Astrocyte of the spinal cord (primary cell): ENCODE data around the gene PML.
"Not testable (repeated sequence)": the region's sequence is repeated elsewhere in the genome, so short reads cannot be mapped to it uniquely, and the experiment has no call there.

ENCODE experiments used
- DNase-seq: peaks from one replicate; pipeline ENCODE4 v3.0.0; 2011; ENCODE audit warnings: low read depth, low spot score
- H3K4me3 ChIP-seq: 2 replicates; pipeline ENCODE4 v1.5.1; 2011; ENCODE audit warnings: low read depth, mild to moderate bottlenecking, low read length, moderate library complexity
- CTCF ChIP-seq: IDR thresholded peaks from 2 replicates; pipeline ENCODE4 v1.5.1; 2012; ENCODE audit warnings: low read depth, mild to moderate bottlenecking, low read length, inconsistent platforms
- in situ Hi-C: cut with HindIII; loops from 2 replicates; pipeline ENCODE4 v1.10.0; 2017; ENCODE audit warnings: low sequenced_read_pairs

PML gene

DNA sequence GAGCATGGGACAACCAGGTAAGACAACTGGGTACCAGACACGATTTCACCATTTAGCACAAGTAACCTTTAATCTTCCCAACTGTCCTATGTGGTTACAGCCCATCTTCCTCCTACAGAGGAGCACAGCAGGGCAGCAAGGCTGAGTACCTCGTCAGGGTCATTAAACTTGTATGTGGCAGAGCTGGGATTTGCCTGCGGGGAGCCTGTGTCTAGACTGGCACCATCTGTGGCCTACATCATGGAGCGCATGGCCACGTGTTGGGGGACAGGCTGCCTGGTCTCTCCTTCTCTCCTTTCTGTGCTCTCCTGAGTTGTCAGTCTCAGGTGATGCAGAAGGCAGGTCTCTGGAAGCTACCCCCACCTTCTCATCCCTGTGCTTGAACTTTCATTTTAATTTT, 55.6 kb downstream of the PML start:
- H3K4me3 ChIP-seq, result no peak overlapping the region
- TF ChIP-seq CTCF, result no peak
- in situ Hi-C loops, result no loop called here
- DNase-seq, result no peak

GRCh38 chr15:74050556-74051234, 56.2 kb downstream of the PML start:
- in situ Hi-C loops, result no loop called here
- DNase-seq, result no peak
- no peak for TF ChIP-seq CTCF
- H3K4me3 ChIP-seq, result no peak overlapping the region

DNA sequence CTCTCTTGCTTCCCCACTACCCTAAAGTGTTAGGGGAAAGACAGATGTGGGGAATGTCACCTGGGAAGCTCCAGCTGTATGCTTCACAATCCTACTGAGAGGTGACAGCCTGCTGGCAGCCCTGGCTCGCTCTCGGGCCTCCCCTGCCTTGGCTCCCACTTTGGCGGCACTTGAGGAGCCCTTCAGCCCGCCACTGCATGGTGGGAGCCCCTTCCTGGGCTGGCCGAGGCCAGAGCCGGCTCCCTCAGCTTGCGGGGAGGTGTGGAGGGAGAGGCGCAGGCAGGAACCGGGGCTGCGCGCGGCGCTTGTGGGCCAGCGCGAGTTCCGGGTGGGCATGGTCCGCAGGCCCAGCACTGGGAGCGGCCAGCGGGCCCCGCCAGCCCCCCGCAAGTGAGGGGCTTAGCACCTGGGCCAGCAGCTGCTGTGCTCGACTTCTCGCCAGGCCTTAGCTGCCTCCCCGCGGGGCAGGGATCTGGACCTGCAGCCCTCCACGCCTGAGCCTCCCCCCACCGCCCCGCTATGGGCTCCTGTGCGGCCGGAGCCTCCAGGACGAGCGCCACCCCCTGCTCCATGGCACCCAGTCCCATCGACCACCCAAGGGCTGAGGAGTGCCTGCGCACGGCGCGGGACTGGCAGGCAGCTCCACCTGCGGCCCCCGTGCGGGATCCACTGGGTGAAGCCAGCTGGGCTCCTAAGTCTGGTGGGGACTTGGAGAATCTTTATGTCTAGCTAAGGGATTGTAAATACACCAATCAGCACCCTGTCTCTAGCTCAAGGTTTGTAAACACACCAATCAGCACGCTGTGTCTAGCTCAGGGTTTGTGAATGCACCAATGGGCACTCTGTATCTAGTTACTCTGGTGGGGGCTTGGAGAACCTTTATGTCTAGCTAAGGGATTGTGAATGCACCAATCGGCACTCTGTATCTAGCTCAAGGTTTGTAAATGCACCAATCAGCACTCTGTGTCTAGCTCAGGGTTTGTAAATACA, 58.0 kb downstream of the PML start:
- in situ Hi-C loops, DNase-seq, H3K4me3 ChIP-seq: not testable (repeated sequence)

GRCh38 chr15:74053517-74053916, 59.0 kb downstream of the PML start:
- H3K4me3 ChIP-seq, result no peak overlapping the region
- in situ Hi-C loops, result no loop called here
- no peak for DNase-seq
- TF ChIP-seq CTCF, result no peak

DNA sequence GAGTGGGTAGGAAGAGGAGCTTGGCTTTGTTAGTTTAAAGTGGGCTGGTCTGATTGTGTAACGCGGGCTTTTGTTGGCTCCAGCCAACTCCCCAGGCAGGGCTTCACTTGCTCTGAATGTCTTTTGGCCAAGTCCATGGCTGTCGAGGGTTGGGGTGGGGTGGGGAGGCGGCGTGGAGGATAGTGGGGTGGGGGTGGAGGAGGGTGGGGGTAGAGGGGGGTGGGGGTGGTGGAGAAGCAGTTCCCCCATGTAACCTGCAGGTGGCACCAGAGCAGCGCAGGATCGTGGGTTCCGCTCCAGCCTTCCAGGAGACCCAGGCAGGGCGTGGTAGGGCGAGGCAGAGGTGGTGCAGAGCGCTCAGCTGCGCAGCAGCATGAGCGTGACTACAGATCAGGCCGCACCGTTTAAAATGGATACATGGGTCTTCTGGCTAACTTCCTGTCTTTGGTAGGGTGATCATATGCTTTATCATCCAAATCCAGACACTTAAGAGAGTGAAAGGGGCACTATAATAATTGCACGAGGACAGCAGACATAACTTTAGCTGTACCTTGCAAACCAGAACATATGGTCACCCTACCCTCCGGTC, 59.5 kb downstream of the PML start:
- in situ Hi-C loops, result no loop called here
- peak; percentile 33 for DNase-seq
- TF ChIP-seq CTCF, result peak; percentile 72
- no peak overlapping the region for H3K4me3 ChIP-seq

GRCh38 chr15:74055804-74056203, 61.3 kb downstream of the PML start:
- no peak overlapping the region for H3K4me3 ChIP-seq
- TF ChIP-seq CTCF, result no peak
- in situ Hi-C loops, result no loop called here
- DNase-seq, result no peak

DNA sequence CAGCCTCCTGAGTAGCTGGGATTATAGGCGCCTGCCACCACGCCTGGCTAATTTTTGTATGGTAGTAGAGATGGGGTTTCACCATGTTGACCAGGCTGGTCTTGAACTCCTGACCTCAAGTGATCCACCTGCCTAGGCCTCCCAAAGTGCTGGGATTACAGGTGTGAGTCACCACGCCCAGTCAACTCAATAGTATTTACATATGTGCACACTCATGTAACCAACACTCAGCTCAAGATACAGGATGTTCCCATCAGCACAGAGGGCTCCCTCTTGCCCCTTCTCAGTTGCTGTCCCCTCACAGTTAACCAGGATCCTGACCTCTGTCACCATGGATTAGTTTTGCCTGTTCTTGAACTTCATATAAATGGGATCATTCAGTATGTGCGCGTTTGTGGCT, 61.8 kb downstream of the PML start:
- in situ Hi-C loops, DNase-seq, H3K4me3 ChIP-seq: not testable (repeated sequence)

DNA sequence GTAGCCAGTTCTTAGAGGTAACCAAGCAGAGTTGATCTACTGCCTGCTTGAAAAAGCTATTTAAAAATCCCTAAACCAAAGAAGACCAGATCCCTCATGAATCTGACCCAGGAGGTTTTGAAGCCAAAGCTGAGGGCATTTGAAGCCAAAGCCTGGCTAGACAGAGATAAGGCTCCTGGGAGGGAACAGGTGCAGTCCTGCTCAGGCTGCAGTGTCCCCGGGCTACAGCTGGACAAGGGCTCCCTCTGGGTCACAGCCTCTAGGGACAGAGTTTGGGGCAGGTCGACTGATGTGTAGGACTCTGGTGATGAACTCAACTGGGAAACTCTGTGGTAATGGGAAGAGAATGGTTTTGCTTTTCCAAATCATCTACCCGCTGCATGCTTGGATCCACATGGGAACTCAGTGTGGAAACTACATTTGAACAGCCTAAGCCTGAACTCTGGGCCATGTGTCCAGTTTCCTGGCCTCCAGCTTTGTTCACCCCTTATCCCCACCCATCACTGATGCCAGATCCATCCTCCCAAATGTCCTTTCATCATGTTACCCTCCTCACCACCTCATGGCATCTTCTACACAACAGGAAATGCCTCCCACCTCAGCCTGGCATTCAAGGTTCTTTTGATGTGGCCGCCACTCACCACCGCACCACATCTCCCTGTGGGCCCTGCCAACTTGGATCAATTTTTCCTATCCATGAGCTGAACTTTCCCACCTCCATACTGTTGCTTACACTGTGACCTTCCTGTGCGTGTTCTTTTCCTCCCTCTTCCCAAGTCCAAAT, 64.7 kb downstream of the PML start:
- in situ Hi-C loops, DNase-seq, H3K4me3 ChIP-seq: not testable (repeated sequence)
